ENCODE measurements around the gene BPIFB2. TPM values are rescaled to one million over a fixed set of nuclear protein-coding genes. Genes with fewer than 3 reads are reported as not detected.

The BPIFB2 gene
- total and polyA plus RNA-seq, 2 donors (not counting 3 experiments of a cell fraction or from before 2014, with no cell fraction given): not detected

- dilution Hi-C loops (cut with MboI; ENCODE audit: extremely low pct_ligation_motif_present, low sequenced_read_pairs): no loop called here
- intact Hi-C loops (cut with micrococcal nuclease): no loop called here
- H3K4me2 ChIP-seq (ENCODE audit: insufficient read depth, low read length): no peak overlapping the region
- FAIRE-seq (no peak), DNase-seq (ENCODE audit: low read depth, low spot score) (no peak)
- H3K27me3 ChIP-seq (ENCODE audit: control insufficient read depth in 2 of 2, insufficient read depth in 2 of 2, low read length in 2 of 2): peaks cover 1 to 2% of the 10 kb centered on the region in 2 experiments
- no peak overlapping the region for H2AFZ ChIP-seq (ENCODE audit: low read depth, low read length)
- BruUV-seq (replicated peaks): no TSS peak
- H3K36me3 ChIP-seq (ENCODE audit: control insufficient read depth in 2 of 2, extremely low read depth in 1 of 2, insufficient read depth in 2 of 2, low read length in 2 of 2): no peaks in the 10 kb centered on the region
- H3K4me3 ChIP-seq (replicated peaks in 1 of 3; ENCODE audit: insufficient read depth in 1 of 3, low read depth in 1 of 3, low read length in 3 of 3): no peak overlapping the region
- H3K27ac ChIP-seq (ENCODE audit: insufficient read depth, low read depth, low read length): no peak overlapping the region
- ChIA-PET CTCF (interaction anchor here (0.8 kb wide), 2 partner anchors 10 to 17 kb away, joined by 3 read pairs; no protein-coding TSS in a partner anchor), POLR2A (no interaction called here)
- H3K79me2 ChIP-seq (ENCODE audit: control insufficient read depth, insufficient read depth, low read length): no peaks in the 10 kb centered on the region
- H3K9me1 ChIP-seq (replicated peaks; ENCODE audit: control insufficient read depth, extremely low read depth, insufficient read depth, low read length): no peaks in the 10 kb centered on the region
- H3K9me3 ChIP-seq (replicated peaks; ENCODE audit: control insufficient read depth, insufficient read depth, low read length): no peaks in the 10 kb centered on the region
- no peak for TF ChIP-seq FOS (IDR thresholded peaks at IDR 0.05; ENCODE audit: borderline replicate concordance, insufficient read depth, low read length)
- TF ChIP-seq GATA2 (IDR thresholded peaks at IDR 0.05; ENCODE audit: insufficient read depth, insufficient read length, low read depth, low read length): no peak
- no peak for TF ChIP-seq CTCF (IDR thresholded peaks at IDR 0.05; ENCODE audit: extremely low read depth in 1 of 2, insufficient read depth in 1 of 2, low read depth in 1 of 2, low read length in 2 of 2)
- TF ChIP-seq JUN (IDR thresholded peaks at IDR 0.05; ENCODE audit: borderline replicate concordance, insufficient read depth, insufficient read length, low read depth): no peak
- no peak for TF ChIP-seq POLR2A (IDR thresholded peaks at IDR 0.05; ENCODE audit: low read depth, low read length)
- H3K9ac ChIP-seq (replicated peaks; ENCODE audit: extremely low read depth, insufficient read depth, low read length): no peak overlapping the region
- peaks cover 14% of the 10 kb centered on the region for H3K4me1 ChIP-seq (ENCODE audit: control insufficient read depth, extremely low read depth, insufficient read depth, low read length)
- no peaks in the 10 kb centered on the region for H4K20me1 ChIP-seq (replicated peaks; ENCODE audit: control insufficient read depth, extremely low read depth, insufficient read depth, low read length)
Observed at GRCh38 chr20:32967961-32968457, 39.5 kb upstream of the BPIFB2 start.

Data from endothelial cell of umbilical vein (primary cell).